Activated CD8-positive, alpha-beta memory T cell treated with anti-CD3 and anti-CD28 coated beads, Interleukin-2, amount 50 U/mL, for 1 hour (primary cell): ENCODE results near the gene CCL21.
"Not testable (repeated sequence)": the region's sequence is repeated elsewhere in the genome, so short reads cannot be mapped to it uniquely, and the experiment has no call there.

ENCODE experiments used
- DNase-seq: peaks from one replicate; pipeline ENCODE4 v3.0.0-alpha.2; 2020; ENCODE audit errors: extremely low read depth

The CCL21 gene, protein sequence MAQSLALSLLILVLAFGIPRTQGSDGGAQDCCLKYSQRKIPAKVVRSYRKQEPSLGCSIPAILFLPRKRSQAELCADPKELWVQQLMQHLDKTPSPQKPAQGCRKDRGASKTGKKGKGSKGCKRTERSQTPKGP

DNA sequence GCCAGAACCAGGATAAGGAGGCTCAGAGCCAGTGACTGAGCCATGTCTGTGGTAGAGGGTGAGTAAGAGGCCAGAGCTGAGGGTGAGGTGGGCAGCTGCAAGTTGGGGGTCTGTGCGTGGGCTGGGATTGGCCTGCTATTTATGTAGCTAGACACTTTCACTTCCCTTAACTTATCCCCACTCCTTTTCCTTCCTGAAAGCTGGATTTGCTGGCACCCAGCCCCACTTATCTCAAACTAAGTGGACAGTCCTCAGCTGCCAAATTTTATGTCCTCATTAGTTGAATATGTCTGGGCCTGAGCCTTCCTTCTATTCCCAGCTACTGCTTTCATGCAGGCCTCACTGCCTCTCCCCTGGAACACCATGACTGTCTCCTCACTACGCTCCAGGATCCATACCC lies at the start of gene CCL21:
TSS of gene CCL21 (minus strand) at position 114 of the 400 bp plus-strand sequence. CDS start at position 44, 70 bp downstream.
- DNase-seq = no peak

DNA sequence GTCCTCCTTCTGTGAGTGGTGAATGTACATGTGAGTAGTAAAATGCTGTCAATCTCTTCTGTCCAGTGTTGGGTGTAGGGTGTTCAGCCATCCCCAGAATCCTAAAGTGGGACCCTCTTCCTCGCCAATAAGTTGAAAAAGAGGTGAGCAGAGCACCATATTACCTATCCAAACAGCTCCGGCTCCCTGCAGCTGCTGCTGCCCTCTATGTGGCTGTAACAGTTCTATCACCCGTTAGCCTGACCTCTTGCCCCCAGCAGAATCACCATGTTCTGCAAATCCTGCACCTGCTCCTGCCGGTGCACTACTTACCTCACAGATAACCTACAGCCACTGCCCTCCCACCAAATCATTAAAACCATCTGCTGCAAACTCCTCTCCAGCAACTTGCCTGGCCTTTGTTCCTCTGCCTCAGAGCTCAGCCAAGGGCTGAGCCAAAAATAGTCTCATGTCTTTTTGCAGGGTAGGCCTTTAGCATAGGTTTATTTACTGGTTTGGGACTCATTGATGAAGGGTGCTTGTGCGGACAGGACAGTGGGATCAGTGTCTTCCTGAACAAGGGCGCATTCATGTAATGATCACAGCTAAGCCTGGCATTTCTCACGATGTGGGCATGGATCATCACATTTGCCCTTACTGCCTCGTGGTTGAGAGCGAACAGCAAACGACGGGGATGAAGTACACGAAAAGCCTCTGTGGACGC lies 49.6 kb upstream of the CCL21 start:
- DNase-seq = no peak

DNA sequence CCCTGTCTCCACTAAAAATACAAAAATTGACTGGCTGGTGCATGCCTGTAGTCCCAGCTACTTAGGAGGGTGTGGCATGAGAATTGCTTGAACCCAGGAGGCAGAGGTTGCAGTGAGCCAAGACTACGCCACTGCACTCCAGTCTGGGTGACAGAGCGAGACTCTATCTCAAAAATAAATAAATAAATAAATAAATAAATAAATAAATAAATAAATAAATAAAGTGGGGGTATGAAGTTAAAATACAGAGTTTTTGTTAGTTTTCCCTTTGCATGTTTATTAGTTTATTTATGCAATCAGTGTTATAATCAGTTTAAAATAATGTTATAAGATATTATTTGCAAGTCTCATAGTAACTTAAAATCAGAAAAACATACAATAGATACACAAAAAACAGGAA lies 40.4 kb upstream of the CCL21 start:
- DNase-seq = not testable (repeated sequence)

DNA sequence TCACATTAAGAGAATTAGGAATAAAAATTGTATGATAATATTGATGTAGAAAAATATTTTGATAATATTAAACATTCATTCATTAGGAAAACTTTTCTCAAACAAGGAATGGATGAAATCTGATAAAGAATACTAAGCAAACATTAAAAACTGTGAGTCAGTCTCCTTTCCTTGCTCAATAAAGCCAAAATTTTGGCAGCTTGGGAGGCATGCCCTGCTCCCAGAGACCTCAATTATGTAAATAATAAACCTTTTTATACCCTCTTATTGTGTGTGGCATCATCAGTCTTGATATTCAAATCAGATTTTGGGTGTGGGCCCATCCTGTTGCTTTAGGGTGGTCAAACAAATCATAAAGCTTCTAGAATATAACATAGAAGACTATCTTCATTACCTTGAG lies 36.6 kb upstream of the CCL21 start:
- no peak for DNase-seq

DNA sequence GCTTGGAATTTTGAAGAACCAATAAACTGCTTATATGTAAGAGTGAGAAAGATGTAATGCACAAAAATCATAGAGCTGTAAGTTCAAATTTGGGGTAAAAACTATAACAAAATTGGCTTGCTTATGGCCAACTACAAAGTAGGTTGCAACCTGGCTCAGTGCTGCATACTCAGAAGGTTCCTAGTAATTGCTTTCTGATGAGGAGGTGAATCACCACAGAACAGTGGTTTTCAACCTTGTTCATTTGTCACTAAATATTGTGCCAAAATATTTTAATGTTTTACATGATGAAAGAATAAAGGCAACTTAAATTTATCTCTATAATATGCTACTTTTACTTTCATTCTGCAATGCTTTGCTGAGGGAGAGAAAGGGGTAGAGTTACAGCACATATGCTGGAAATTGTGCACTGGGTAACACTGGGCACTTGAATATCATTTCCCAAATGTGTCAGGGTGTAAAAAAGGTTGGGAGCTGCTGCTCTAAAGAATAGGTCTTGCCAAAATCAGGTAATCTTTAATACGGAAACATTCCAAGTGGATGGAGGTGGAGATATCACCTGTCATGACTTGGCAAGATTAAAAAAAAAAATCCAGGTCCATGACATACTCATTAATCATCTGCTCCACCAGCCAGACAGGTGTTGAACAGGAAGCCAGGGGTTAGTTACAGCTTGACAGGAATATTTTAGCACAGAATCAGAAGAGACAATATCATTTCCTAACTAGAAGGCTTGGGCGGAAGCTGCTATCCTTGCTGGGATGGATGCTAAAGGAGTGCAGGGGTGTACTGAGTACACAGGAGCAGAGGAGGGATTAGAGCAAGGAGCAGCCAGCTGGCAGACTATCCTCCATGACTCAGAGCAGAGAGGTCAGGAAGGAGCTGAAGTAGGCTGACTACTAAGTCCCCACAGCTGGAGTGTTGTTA lies 34.6 kb upstream of the CCL21 start:
- no peak for DNase-seq

DNA sequence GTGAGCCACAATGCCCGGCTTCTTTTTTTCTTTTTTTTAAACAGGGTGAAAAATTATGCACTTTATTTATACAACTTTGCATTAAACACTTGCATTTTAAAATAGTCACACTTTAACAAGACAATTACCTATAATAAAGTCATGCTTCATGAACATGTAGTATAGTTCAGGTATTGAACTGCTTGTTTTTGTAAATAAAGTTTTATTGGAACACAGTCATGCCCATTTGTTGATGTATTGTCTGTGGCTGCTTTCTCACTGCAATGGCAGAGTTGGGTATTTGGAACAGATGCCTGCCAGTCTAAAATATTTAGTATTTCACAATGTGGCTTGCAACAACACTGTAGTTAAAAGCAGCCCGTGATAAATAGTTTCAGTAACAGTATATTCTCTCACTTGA lies 32.8 kb upstream of the CCL21 start:
- no peak for DNase-seq

DNA sequence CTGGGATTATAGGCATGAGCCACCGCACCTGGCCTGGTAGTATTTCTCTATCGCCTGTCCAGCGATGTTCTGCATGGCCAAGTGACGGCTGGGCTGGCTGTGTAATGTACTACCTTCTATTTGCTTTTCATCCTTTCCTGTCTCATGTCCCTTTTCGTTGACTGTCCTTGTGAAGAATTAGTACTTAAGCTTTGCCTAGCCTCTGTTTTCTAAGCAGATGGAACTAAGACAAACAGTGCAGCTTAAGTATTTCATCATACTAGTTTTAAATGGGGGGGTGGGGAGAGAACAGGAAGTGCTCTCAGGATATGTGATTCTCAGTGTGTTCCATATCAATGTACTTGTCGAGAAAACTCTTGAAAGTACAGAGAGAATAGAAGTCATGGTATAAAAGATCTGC lies 31.7 kb upstream of the CCL21 start:
- DNase-seq = no peak

DNA sequence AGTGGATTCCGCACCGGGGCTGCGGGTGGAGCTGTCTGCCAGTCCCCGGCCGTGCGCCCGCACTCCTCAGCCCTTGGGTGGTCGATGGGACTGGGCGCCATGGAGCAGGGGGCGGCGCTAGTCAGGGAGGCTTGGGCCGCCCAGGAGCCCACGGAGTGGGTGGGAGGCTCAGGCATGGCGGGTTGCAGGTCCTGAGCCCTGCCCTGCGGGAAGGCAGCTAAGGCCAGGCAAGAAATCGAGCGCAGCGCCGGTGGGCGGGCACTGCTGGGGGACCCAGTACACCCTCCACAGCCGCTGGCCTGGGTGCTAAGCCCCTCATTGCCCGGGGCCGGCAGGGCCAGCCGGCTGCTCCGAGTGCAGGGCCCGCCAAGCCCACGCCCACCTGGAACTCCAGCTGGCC lies 30.2 kb upstream of the CCL21 start:
- not testable (repeated sequence) for DNase-seq

DNA sequence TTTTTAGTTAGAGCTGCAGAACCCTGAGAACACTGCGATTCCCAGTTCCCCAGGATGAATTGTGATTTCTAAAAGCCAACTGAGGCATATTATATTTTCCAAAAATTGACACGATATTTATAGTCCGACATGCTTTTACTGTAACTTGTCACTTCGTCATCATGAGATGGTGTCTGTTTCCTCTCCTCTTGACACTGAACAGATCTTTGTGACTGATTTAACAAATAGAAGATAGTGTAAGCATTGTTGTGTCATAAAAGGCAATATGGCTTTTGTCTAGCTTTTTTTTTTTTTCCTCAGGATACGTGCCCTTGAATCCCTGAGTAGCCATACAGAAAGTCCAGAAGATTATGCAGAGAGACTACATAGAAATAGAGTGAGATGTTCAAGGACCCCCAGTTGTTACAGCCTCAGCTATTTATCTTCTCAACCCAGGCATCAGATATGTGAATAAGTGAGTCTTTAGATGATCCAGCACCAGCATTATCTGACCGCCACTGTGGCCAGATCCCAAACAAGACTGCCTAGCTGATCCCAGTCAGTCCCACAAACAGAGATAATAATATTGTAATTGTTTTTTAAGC lies 27.8 kb upstream of the CCL21 start:
- DNase-seq = no peak

DNA sequence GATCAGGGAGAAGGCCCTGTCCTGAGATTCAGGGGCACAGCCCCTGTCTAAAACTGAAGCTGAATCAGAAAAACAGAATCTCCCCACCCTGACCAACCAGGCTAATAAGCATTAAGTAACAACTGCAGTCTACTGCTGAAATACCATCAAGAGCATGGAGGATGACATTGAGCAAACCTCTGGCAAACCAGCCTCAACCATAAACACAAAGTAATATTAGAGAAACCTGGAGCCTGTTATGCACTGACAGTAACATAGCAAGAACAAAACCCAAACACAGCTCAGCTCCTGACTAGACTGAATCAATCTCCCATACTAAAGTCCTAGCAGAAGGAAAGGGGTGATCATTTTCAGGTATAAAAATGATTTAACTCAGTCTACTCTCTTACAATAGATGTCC lies 24.8 kb upstream of the CCL21 start:
- DNase-seq = no peak

DNA sequence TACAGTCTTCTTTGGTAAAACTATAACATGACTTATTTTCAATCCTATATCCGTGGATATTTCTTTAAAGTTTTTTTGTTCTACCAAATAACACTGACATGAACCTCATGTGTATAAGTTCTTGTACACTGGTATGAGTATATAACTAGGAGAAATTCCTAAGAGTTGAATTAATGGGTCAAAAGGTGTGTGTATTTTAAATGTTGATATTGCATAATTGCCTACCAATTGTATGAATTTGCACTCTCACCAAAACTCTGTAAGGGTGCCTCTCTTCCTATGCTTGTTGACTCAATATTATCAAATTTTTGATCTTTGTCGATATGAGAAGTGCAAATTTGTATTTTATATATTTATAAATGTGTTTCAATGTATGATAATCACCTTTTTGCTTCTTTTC lies 22.9 kb upstream of the CCL21 start:
- no peak for DNase-seq

DNA sequence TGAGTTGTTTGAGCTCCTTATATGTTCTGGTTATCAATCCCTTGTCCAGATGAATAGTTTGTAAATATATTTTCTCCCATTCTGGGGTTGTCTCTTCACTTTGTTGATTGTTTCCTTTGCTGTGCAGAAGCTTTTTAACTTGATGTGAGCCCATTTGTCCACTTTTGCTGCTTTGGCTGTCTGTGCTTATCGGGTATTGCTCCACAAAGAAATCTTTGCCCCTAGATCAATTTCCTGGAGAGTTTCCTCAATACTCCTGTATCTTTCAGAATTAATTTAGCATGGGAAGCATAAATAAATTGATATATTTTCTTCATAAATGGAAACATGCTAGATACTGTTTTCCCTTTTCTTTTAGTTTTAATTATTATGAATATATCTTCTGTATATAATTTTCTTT lies 22.5 kb upstream of the CCL21 start:
- no peak for DNase-seq

DNA sequence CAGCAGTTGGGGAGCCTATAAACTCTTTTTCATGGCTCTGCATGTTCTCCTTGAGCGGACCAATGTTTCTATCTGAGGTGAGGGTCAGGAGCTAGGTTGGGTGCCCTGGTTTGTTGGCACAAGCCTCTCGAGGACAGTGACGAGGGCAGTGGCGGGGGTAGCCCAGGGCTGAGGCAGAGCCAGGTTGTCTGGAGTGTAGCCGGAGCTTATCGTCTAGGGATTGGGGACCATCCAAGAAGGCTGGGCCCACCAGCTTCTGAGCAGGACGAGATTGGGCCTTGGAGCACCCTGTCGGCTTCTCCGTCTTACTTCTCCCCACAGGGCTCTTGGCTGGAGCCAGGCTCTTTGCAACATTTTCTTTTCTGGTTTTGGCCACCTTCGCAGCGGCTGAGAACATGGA lies 13.2 kb upstream of the CCL21 start:
- DNase-seq = no peak

DNA sequence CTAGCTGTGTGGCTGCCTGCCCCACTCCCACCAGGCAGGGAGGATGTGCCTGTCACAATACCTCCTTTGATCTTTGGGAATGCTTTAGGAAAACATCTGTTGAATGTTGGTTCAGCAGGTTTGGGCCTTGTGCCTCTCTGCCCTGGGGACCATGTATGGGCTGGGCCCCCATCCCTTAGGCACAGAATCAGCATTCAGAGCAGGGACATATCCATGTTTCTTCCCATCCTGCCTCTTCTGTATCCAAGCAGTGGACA lies 9.8 kb upstream of the CCL21 start:
- not testable (repeated sequence) for DNase-seq

DNA sequence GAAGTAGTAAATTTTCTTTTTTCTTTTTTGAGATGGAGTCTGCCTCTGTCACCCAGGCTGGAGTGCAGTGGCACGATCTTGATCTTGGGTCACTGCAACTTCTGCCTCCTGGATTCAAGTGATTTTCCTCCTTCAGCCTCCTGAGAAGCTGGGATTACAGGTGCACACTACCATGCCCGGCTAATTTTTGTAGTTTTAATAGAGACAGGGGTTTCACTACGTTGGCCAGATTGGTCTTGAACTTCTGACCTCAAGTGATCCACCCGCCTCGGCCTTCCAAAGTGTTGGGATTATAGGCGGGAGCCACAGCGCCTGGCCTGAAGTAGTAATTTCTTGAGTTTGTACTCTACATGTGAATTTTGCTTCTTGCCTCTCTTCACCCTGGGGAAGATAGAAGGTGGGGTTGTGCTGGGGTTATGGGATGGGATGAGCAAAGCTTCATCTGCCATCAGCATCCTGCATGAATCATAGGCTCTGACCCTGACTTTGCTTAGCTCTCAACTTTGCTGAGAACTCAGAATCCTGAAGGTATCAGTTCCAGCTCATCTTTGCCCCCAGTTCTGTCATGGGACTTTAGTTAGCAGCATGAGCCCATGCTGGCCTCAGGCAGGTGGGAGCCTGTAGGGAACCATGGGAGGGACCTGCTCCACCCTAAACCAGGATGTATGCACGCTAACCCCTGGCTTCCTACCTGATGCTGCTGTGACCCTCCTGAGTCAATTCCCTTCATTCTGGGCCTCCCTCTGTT lies 9.3 kb upstream of the CCL21 start:
- DNase-seq = no peak

DNA sequence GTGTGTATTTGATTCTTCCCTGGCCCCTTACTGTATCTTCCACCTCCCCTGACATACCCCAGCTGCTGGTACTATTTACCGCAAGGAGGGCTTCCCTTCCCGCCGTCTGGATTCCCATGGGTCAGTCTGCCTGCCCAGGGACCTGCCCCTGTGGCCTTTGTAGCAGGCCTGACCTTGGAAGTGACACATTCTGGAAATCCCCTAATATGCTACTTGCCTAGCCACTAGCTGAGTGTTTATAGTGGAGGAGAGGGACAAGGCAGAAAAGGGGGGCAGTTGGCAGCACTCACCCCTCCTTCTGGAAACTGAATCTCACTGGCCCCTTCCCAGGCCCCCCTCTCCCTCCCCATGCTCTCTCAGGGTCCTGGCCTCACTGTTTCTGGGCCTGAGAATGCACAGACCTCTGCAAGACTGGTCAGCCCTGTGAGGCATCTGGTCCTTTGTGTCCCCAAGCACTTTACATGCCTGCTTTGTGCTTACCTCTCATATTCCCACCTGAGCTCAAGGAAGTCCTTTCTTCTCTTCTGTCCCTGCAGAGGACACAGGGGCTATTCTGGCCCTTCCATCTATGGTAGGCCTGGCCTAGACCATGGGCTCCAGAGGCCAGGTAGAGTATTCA lies 8.2 kb upstream of the CCL21 start:
- DNase-seq = no peak

DNA sequence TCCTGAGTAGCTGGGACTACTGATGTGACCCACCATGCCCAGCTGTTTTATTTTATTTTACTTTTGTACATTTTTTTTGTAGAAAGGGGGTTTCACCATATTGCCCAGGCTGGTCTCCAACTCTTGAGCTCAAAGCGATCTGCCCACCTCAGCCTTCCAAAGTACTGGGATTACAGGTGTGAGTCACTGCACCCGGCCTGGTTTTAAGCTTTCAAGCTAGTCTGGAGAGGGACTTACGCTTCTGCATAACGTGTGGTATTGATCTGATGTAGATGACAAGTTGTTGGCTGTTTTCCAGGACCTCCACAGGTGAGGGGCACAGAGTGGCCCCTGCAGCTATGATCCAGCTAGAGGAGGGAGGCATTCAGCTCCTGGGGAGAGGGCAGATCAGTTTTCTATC lies 6.8 kb upstream of the CCL21 start:
- DNase-seq = no peak

DNA sequence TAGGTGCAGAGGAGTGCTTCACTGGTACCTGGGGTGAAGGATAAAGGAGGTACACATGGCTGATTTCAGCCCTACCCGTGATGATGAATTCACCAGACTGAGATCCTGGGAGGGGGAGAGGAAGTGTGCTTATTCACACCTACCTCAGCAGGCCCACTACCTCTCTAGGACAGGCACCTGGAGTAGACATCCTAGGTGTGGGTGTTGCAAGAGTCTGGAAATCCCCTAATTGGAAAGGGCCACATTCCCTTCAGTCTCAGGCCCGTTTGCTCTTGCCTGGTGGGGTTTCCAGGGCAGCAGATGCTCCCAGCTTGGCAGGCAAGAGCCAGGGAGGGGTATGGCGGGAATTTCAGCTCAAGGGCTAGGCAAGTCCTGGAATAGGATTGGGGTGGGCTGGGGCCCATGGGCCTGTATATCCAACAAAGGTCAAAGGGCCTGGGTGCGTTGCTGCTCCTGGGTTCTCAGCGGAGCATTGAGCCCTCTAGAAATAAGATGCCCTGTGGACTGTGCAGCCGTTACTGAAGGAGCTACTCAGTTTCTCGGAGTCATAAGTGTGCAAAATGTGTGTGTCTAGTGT lies 5.8 kb upstream of the CCL21 start:
- no peak for DNase-seq

DNA sequence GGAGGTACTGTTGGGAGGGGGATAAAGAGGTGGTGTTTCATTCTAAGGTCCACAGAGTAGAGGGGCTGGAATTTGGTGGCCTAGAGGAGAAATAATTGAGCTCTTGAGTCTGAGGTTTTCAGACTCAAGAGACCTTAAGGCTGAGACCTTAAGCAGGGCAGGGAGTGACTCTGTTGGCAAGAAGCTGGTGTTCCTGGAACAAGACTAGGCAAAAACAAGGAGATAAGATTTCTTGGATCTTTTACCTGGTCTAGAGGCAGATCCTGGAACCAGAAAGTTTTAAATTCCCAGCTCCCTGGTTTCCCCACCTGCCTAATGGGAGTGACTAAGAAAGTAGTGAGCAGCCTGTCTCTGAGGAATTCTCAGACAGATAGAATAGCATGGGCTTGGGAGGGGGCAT lies 4.1 kb upstream of the CCL21 start:
- DNase-seq = no peak

DNA sequence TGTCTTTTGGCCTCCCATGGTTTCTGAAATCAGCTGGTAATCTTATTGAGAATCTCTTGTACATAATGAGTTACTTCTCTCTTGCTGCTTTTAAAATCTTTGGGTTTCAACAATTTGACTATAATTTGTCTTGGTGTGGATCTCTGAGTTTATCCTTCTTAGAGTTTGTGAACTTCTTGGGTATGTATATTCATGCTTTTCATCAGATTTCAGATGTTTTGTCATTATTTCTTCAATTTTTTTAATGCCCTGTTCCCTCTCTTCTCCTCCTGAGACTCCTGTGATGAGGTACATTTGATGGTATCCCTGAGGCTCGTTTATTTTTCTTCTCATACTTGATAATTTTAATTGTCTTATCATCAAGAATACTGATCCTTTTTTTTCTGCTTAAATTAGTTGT lies 2.2 kb upstream of the CCL21 start:
- no peak for DNase-seq
